C4-2B (cell line): Measurements from ENCODE around the gene TNC.

Source experiments
- ZFX ChIP-seq: fragments of 450-650 bp; IDR thresholded peaks from 2 replicates; pipeline ENCODE4 v1.6.1; 2017
- TF ChIP-seq, protein P1 (sequence below): fragments of 450-650 bp; conservative IDR thresholded peaks from 2 replicates; pipeline ENCODE4 v1.5.1; 2017; ENCODE audit warnings: mild to moderate bottlenecking

DNA sequence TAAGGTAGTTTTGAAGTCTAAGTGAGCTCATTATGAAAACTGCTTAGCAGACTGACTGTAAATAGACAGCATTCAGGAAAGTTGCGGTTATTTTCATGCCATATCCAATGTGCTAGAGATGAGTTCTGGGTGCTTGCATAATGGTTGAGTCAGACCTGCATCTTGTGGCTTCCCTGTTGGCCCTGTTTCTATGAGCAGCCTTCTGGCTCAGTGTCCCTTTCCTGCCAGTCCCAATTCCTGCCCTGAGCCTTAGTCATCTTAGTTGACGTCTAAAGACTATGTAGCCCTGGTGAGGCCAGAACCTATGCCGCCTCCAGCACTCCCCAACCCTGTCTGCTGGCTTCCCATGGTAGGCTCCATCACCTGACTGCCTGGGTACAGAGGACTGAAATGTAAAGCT is 111.3 kb downstream of the TNC start:
- TF ChIP-seq, protein P1, sequence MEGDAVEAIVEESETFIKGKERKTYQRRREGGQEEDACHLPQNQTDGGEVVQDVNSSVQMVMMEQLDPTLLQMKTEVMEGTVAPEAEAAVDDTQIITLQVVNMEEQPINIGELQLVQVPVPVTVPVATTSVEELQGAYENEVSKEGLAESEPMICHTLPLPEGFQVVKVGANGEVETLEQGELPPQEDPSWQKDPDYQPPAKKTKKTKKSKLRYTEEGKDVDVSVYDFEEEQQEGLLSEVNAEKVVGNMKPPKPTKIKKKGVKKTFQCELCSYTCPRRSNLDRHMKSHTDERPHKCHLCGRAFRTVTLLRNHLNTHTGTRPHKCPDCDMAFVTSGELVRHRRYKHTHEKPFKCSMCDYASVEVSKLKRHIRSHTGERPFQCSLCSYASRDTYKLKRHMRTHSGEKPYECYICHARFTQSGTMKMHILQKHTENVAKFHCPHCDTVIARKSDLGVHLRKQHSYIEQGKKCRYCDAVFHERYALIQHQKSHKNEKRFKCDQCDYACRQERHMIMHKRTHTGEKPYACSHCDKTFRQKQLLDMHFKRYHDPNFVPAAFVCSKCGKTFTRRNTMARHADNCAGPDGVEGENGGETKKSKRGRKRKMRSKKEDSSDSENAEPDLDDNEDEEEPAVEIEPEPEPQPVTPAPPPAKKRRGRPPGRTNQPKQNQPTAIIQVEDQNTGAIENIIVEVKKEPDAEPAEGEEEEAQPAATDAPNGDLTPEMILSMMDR: no peak
- no peak for TF ChIP-seq ZFX
